BLaER1 treated with 17β-estradiol and CSF1 and Interleukin-3, amounts not matched to agents 10 nM and 100 nM (cell line): ENCODE data around the gene LY6G5B.
A peak's percentile ranks its signal among the peaks of the same experiment; 100 is the strongest.

Source experiments
- H3K27ac ChIP-seq, 11 experiments: shearing (Covaris generic); formaldehyde crosslinking; 2 replicates each; pipeline ENCODE4 v1.8.1; 2022
- H3K27me3 ChIP-seq, 11 experiments: shearing (Covaris generic); formaldehyde crosslinking; 2 replicates each; pipeline ENCODE4 v1.8.1; 2022
- H3K36me3 ChIP-seq, 11 experiments: shearing (Covaris generic); formaldehyde crosslinking; 2 replicates each; pipeline ENCODE4 v1.8.1; 2022
- H3K4me1 ChIP-seq, 10 experiments: shearing (Covaris generic); formaldehyde crosslinking; 2 replicates each; pipeline ENCODE4 v1.8.1; 2022
- H3K4me2 ChIP-seq, 11 experiments: shearing (Covaris generic); formaldehyde crosslinking; 2 replicates each; pipeline ENCODE4 v1.8.1; 2022
- H3K4me3 ChIP-seq, 10 experiments: shearing (Covaris generic); formaldehyde crosslinking; 2 replicates each; pipeline ENCODE4 v1.8.1; 2022
- H3K9ac ChIP-seq, 11 experiments: shearing (Covaris generic); formaldehyde crosslinking; 2 replicates each; pipeline ENCODE4 v1.8.1; 2022
- H3K9me3 ChIP-seq, 11 experiments: shearing (Covaris generic); formaldehyde crosslinking; replicated peaks in 1 of 11; 2 replicates each; pipeline ENCODE4 v1.8.1; 2022
- H4K20me1 ChIP-seq, 11 experiments: shearing (Covaris generic); formaldehyde crosslinking; 2 replicates each; pipeline ENCODE4 v1.8.1; 2022
- Cebpa-rat ChIP-seq, 11 experiments: shearing (Covaris generic); IDR thresholded peaks; 2 replicates each; pipeline ENCODE4 v1.8.1; 2022

Gene LY6G5B

DNA sequence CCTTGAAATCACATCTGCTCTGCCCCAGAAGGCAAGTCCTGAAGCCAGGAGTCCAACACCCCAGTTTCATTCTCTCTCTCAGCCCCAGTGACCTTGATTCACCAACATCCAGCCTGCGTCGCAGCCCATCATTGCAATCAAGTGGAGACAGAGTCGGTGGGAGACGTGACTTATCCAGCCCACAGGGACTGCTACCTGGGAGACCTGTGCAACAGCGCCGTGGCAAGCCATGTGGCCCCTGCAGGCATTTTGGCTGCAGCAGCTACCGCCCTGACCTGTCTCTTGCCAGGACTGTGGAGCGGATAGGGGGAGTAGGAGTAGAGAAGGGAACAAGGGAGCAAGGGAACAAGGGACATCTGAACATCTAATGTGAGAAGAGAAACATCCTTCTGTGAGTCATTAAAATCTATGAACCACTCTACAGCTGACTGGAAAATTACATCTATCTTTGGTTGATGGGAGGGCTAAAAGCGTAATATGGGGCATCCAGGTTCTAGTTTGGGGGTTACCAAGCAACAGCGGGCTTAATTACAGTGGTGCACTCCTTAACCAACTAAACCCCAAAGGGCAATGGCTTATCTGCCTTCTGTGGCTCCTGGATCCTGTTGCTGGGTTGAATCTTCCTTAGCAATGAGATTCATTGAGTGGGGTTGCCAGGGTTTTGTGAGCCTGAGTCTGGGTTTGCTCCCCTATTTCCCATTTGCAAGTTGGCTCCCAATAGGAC lies 47.9 kb downstream of the LY6G5B start:
- Histone ChIP-seq H3K9me3 (no peaks in the 10 kb centered on the region), H3K27ac (no peak overlapping the region), H4K20me1 (no peaks in the 10 kb centered on the region), H3K9ac (no peak overlapping the region), H3K36me3 (no peaks in the 10 kb centered on the region), H3K27me3 (no peaks in the 10 kb centered on the region), H3K4me2 (no peak overlapping the region), H3K4me1 (peaks cover 14 to 47% (median 36%) of the 10 kb centered on the region in 10 experiments), H3K4me3 (no peak overlapping the region)
- TF ChIP-seq Cebpa-rat (IDR thresholded peaks at IDR 0.05): no peak

DNA sequence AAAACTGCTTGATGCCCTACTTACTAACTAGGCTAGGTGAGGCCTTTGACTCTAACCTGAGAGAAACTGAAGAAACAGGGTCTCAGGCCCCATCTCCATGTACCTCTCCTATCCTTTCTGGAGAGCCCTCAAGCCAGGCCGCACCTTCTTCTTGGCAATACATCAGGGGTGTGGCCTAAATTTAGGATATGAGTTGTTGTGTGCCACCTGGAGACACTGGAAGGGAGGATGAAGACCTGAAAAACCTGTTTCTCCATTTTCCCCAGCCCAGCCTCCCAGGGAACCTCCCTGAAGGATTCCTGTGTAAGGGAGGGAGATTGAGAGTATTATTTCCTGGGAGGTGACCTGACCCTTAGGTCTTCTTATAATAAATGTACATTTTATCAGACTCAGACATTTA lies 48.5 kb downstream of the LY6G5B start:
- Histone ChIP-seq H3K4me2 (no peak overlapping the region), H3K9me3 (no peaks in the 10 kb centered on the region), H3K36me3 (no peaks in the 10 kb centered on the region), H3K4me3 (no peak overlapping the region), H3K27me3 (no peaks in the 10 kb centered on the region), H3K9ac (no peak overlapping the region), H4K20me1 (no peaks in the 10 kb centered on the region), H3K27ac (no peak overlapping the region), H3K4me1 (peaks cover 15 to 47% (median 36%) of the 10 kb centered on the region in 10 experiments)
- TF ChIP-seq Cebpa-rat (IDR thresholded peaks at IDR 0.05): no peak

DNA sequence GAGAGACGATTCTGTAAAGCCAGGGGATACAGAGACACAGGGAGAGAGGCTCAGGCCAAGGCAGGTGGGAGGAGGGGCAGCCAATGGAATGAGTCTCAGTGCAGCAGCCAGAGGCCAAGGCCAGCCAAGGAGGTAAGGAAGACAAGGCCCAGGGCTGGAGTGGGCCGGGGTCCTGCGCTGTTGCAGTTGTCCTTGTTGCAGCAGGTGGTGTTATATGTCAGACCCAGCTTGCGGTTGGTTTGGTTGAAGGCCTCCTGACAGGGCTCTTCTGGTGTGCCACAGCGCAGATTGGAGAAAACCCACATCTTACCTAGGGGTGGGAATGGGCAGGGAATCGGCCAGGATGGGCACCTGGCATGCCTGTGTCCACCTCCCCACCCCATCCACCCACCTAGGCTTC lies 49.2 kb downstream of the LY6G5B start:
- Histone ChIP-seq H3K27ac (no peak overlapping the region), H3K4me1 (peaks cover 18 to 47% (median 38%) of the 10 kb centered on the region in 10 experiments), H3K4me3 (no peak overlapping the region), H3K9me3 (no peaks in the 10 kb centered on the region), H4K20me1 (peaks cover 0 to 4% (median 0%) of the 10 kb centered on the region in 11 experiments; a peak in 1 of 22 replicates), H3K27me3 (no peaks in the 10 kb centered on the region), H3K36me3 (peaks cover 0 to under 1% (median 0%) of the 10 kb centered on the region in 11 experiments; a peak in 1 of 22 replicates), H3K4me2 (no peak overlapping the region), H3K9ac (no peak overlapping the region)
- no peak for TF ChIP-seq Cebpa-rat (IDR thresholded peaks at IDR 0.05)

DNA sequence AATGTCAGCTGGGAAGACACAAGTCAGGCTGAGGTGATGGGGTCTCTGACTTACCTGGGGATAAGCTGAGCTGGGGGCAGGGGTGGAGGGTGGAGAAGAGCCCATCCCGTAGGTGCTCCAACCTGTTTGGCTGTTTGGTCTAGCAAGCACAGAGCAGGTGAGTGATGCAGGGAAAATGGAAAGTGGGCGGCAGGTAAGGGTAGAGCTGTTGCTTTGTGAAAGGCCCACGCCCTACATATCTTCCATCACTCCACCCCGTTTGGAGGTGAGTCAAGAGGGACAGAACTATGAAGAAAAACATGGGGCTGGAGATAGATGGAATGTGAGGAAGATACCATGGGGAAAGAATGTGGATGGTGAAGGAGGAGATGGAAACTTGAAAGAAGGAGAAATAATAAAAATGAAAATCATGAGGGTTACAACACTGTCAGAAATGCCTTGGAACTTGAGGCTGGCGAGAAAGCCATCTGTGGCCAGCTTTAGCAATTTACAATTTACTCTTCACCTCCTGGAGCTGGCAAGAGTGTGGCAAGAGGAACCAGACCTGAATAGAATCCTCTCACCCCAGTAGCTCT lies 50.5 kb downstream of the LY6G5B start:
- H3K4me2 ChIP-seq: peak overlapping the region in 4 of 11 experiments; percentile 29 to 98 (median 78); a peak in 2 of 22 replicates
- H3K36me3 ChIP-seq: peaks cover 0 to 11% (median 0%) of the 10 kb centered on the region in 11 experiments; a peak in 7 of 22 replicates
- peaks cover 0 to 4% (median 0%) of the 10 kb centered on the region in 11 experiments; a peak in 1 of 22 replicates for H4K20me1 ChIP-seq
- H3K4me3 ChIP-seq: no peak overlapping the region
- H3K9ac ChIP-seq: no peak overlapping the region
- H3K27ac ChIP-seq: no peak overlapping the region
- H3K27me3 ChIP-seq: no peaks in the 10 kb centered on the region
- no peak for TF ChIP-seq Cebpa-rat (IDR thresholded peaks at IDR 0.05)
- H3K9me3 ChIP-seq: no peaks in the 10 kb centered on the region
- peaks cover 22 to 50% (median 39%) of the 10 kb centered on the region in 10 experiments for H3K4me1 ChIP-seq

DNA sequence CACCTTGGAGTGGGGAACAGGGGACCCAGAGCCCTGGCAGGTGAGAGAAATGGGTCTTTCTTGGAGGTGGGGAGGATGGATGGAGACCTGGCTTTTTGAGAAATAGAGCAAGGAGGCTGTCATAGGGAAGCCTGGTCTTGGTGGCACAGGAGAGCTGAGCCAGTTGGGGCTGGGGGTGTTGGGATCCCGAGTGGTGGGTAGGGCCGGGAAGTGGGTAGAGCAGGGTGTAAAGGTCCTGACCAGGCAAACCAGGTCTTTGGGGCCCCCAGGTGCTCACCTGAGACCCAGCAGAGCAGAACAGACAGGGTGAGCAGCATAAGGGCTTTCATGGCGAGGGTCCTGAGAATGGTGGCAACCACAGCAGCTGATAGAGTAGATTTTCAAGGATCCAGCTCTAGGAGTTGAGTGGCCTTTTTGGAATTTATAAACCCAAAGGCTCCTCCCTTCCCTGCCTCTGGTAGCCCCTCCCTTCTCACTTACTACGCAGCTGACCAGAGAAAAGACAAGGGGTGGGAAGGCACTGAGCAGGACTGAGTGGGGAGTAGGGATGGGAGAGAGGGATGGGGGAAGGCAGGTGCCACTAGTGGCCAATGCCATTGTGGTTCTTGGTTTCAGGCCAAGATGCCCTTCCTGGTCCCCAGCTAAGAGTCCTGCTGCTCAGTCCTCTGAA lies 51.7 kb downstream of the LY6G5B start, which contains the start of gene LY6G6C:
Gene LY6G6C (minus strand): TSS at position 396 of the 670 bp plus-strand sequence. CDS start 67 bp downstream, at position 329.
- no peaks in the 10 kb centered on the region for H3K27me3 ChIP-seq
- no peaks in the 10 kb centered on the region for H3K9me3 ChIP-seq
- H3K4me3 ChIP-seq: no peak within 1 kb of the TSS
- TF ChIP-seq Cebpa-rat (IDR thresholded peaks at IDR 0.05): no peak
- peaks cover 34 to 58% (median 50%) of the 10 kb centered on the region in 10 experiments for H3K4me1 ChIP-seq
- peak within 1 kb of the TSS in 5 of 11 experiments; percentile 64 to 86 (median 75); a peak in 6 of 22 replicates for H3K27ac ChIP-seq
- peaks cover 0 to 22% (median 10%) of the 10 kb centered on the region in 11 experiments; a peak in 15 of 22 replicates for H3K36me3 ChIP-seq
- H3K4me2 ChIP-seq: peak within 1 kb of the TSS in 9 of 11 experiments; percentile 26 to 99 (median 98); a peak in 17 of 22 replicates
- no peak within 1 kb of the TSS; a peak in 2 of 22 replicates for H3K9ac ChIP-seq
- peaks cover 0 to 4% (median 0%) of the 10 kb centered on the region in 11 experiments; a peak in 1 of 22 replicates for H4K20me1 ChIP-seq

DNA sequence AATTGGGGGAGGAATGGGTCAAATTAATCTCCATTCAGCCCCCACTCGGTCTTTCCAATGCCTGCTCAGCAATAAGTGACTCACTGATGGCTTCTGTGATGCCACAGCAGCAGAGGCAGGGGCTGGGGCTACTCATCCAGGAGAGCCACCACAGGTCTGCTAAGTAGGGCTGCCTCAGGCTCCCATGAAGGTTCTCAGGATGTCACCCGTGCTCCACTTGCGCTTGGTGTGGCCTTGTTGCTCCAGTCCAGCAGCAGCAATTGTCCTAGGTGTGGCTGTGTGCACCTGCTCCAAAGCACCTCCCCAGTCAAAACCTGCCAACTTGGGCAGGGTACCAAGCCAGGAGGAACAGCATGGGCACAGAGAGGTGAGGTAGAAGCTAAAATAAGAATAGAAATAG lies 52.4 kb downstream of the LY6G5B start:
- Histone ChIP-seq H3K4me2 (peak overlapping the region in 9 of 11 experiments; percentile 26 to 99 (median 98); a peak in 16 of 22 replicates), H4K20me1 (peaks cover 0 to 4% (median 0%) of the 10 kb centered on the region in 11 experiments; a peak in 2 of 22 replicates), H3K27me3 (no peaks in the 10 kb centered on the region), H3K9ac (no peak overlapping the region; a peak in 2 of 22 replicates), H3K4me3 (no peak overlapping the region), H3K9me3 (no peaks in the 10 kb centered on the region), H3K27ac (peak overlapping the region in 3 of 11 experiments; percentile 42 to 75 (median 64); a peak in 5 of 22 replicates), H3K36me3 (peaks cover 0 to 28% (median 17%) of the 10 kb centered on the region in 11 experiments; a peak in 16 of 22 replicates), H3K4me1 (peaks cover 41 to 65% (median 57%) of the 10 kb centered on the region in 10 experiments)
- no peak for TF ChIP-seq Cebpa-rat (IDR thresholded peaks at IDR 0.05)
